Fibroblast of skin of left biceps (primary cell): Measurements from ENCODE around the gene ZNF549.
"Not testable (repeated sequence)": the region's sequence is repeated elsewhere in the genome, so short reads cannot be mapped to it uniquely, and the experiment has no call there.

Experiments used
- DNase-seq, 2 experiments: peaks; one replicate each; pipeline ENCODE4 v3.0.0-alpha.2; 2013; ENCODE audit warnings: low read depth in 2 of 2

ZNF549 gene

DNA sequence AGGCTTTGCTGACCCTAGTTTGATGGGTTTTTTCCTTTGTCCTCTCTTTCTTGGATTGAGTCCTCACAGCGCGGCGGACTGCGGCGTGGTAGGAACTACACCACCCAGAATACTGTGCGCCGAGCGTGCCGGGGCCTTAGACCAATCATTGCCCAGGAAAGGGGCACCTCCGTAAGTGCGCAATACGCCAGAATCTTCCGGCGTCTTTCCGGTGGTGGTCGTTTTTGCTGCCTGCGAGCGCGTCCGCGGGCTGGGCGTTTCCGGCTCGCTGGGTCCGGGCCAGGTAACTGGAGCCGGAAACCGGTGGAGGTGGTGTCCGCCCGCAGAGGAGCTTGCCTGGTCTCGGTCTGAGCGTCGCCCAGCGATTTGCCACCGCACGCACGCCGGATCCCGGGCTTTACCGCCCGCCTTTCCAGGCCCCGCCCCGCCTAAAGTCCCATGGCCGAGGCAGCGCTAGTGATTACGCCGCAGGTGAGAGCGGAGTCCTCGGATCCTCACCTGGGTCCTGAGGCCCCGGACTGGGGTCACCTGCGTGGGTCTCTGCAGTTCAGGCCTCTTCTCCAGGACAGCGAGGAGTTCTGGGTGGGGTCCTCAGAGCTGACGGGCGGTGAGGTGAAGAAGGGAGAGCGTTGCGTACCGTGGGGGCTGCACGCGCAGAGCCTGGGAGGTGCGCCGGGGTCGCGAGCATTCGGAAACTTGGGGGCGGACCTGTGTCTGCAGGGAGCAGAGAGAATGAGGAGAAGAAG lies at the start of gene ZNF549:
Gene ZNF549, plus strand, starts transcription at position 221 of the 746 bp plus-strand sequence. Its CDS starts 218 bp downstream, at position 439.
- peak; percentile 71 to 76 for DNase-seq

DNA sequence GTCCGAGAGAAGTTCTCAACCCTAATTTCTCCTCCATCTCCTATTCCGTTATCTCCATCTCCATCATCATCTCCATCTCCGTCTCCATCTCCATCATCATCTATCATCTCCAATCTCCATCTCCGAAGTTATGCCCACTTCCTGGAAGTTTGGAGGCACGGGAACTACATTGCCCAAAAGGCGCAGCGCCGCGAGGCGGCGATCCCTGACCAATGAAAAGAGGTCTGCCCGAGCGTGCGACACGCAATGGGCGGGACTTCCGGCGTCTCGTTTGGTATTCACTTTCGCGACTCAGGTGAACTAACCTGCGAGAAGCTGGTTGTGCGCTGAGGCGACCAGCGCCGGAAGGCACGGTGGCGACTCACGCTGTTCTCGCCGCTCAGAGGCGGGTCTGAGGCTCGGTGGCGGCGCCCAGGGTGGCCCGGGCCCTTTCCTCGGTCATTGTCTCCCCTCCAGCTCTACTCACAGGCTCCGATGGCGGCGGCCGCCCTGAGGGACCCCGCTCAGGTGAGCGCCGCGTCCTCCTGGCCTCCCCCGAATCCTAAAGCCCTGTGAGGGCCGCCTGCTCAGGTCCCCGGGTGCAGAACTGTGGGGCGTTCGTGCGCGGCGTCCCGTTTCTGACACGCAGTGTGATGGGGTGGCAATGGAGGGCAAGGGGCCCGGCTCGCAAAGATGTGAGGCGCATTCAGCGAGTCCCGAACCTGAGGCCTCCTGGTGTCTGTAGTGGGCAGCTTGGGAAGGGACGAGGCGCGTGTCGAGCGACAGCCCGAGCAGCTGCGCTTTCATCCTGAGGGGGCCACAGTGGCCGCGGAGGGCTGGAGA lies 39.5 kb upstream of the ZNF549 start, which contains the start of gene ZNF419:
Gene ZNF419, plus strand, starts transcription at position 274 of the 822 bp plus-strand sequence. Its CDS starts 201 bp downstream, at position 475.
- DNase-seq = peak; percentile 58 to 59

DNA sequence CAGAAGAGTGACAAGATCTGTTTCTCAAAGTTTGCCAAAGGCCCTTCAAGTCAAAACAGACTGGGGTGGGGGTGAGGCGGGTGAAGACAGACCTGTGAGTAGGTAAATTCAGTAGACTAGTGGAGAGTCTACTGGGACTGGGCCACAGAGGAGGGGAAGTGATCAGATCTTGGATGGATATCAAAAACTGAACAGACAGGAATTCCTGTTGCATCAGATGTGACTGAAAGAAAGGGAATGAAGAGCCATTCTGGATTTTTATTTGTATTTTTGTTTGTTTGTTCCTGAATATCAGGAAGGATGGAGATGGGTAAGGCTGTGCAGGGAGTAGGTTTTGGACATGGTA lies 38.9 kb upstream of the ZNF549 start:
- DNase-seq = not testable (repeated sequence)

DNA sequence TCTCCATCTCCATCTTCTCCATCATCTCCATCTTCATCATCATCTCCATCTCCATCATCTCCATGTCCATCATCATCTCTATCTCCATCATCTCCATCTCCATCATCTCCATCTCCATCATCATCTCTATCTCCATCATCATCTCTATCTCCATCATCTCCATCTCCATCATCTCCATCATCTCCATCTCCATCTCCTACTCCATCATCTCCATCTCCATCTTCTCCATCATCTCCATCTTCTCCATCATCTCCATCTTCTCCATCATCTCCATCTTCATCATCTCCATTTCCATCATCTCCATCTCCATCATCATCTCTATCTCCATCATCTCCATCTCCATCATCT lies 27.9 kb upstream of the ZNF549 start:
- DNase-seq = not testable (repeated sequence)

DNA sequence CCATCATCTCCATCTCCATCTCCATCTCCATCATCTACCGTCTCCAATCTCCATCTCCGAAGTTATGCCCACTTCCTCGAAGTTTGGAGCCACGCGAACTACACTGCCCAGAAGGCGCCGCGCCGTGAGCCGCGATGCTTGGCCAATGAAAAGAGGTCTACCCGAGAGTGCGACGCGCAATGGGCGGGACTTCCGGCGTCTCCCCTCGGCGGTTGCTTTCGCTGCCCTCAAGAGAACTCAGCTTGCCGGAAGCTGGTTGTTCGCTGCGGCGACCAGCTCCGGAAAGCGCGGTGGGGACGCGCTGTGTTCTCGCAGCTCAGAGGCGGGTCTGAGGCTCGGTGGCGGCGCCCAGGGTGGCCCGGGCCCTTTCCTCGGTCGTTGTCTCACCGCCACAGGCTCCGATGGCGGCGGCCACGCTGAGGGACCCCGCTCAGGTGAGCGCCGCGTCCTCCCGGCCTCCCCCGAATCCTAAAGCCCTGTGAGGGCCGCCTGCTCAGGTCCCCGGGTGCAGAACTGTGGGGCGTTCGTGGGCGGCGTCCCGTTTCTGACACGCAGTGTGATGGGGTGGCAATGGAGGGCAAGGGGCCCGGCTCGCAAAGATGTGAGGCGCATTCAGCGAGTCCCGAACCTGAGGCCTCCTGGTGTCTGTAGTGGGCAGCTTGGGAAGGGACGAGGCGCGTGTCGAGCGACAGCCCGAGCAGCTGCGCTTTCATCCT lies 27.3 kb upstream of the ZNF549 start, which contains the start of gene ZNF773:
Gene ZNF773, plus strand, starts transcription at position 259 of the 716 bp plus-strand sequence. Its CDS starts 143 bp downstream, at position 402.
- peak; percentile 83 to 84 for DNase-seq

DNA sequence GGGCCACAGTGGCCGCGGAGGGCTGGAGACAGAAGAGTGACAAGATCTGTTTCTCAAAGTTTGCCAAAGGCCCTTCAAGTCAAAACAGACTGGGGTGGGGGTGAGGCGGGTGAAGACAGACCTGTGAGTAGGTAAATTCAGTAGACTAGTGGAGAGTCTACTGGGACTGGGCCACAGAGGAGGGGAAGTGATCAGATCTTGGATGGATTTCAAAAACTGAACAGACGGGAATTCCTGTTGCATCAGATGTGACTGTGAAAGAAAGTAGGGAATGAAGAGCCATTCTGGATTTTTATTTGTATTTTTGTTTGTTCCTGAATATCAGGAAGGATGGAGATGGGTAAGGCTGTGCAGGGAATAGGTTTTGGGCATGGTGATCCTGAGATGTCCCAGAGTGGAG lies 26.8 kb upstream of the ZNF549 start:
- DNase-seq = peak in 1 of 2 experiments; percentile 21

DNA sequence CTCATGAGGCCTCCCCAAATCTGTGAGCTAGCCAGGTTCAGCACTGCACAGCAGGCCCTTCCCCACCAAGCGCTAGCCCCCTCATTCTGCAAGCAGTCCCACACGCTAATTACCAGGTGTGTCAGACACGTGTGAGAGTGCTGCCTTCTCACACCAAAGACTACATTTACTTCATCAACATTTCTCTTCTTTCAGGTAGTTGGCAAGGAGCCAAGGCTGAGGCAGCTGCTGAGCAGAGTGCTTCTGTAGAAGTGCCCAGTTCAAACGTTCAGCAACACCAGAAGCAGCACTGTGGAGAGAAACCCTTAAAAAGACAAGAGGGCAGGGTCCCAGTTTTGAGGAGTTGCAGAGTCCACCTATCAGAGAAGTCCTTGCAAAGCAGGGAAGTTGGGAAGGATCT lies 21.0 kb upstream of the ZNF549 start:
- DNase-seq = no peak

DNA sequence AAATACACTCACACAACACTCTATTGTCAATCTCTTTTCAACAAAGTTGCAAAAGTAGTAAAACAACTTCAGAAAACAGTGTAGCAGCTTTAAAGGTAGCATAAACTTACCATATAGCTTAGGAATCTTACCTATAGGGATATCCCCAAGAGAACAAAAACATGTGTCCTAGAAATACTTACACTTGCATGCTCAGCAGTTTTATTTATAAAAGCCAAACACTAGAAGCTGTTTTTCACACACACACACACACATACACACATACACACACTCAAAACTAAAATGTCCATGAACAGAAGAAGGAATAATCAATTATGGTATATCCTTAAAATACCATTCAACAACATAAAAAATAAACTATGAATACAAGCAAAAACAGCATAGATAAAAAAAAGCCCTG lies 15.7 kb upstream of the ZNF549 start:
- no peak for DNase-seq

DNA sequence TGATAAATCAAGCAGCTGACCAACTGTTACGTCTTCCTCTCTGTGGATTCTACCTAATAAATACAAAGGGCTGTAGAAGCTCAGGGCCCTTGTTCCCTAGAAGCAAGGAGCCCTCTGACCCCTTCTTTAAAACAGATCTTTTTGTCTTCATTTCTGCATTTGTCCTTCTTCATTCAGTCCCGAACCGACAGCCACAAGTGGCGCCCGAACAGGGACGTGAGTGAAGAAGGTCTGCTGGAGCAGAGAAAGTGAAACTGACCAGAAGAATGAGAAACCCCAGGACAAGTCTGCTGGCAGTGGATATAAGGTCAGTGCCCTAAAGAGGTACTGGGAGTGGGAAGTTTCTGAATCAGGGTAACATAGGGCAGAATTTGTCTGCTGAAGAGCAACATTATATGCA lies 14.3 kb upstream of the ZNF549 start:
- DNase-seq = no peak

DNA sequence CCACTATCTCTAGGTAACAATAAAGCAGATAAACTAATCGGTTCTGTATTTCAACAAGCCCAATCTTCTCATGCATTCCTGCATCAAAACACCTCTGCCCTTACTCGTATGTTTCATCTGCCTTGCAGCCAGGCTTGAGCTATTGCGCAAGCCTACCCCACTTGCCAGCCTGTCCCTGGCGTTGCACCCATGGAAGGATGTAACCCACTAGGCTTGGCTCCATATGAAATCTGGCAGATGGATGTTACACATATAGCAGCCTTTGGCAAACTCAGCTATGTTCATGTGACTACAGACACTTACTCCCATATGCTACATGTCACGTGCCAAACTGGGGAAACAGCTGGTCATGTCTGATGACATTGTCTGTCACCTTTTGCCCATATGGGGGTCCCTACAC lies 11.9 kb upstream of the ZNF549 start:
- no peak for DNase-seq

DNA sequence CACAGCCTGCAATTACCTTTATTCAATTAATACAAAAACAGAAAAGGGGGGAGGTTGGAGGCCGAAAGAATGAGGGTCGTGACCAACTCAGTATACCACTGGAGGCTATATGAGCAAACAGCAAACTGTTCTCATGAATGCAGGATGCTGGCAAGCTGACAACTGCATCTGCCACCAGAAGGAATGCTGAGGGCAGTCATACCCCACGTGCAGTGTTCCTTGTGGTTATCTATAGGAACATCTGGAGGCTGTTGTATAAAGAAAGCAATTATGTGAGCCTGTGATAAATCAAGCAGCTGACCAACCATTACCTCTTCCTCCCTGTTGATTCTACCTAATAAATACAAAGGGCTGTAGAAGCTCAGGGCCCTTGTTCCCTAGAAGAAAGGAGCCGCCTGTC lies 9.1 kb upstream of the ZNF549 start:
- DNase-seq = not testable (repeated sequence)

DNA sequence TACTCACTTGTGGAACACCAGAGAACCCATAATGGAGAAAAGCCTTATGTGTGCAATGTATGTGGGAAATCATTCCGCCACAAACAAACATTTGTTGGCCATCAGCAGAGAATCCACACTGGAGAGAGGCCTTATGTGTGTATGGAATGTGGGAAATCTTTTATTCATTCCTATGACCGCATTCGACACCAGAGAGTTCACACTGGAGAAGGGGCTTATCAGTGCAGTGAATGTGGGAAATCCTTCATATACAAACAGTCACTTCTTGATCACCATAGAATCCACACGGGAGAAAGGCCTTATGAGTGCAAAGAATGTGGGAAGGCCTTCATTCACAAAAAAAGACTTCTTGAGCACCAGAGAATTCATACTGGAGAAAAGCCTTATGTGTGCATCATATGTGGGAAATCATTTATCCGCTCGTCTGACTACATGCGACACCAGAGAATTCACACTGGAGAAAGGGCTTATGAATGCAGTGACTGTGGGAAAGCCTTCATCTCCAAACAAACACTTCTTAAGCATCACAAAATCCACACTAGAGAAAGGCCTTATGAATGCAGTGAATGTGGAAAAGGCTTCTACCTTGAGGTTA lies 10.9 kb downstream of the ZNF549 start:
- no peak for DNase-seq

DNA sequence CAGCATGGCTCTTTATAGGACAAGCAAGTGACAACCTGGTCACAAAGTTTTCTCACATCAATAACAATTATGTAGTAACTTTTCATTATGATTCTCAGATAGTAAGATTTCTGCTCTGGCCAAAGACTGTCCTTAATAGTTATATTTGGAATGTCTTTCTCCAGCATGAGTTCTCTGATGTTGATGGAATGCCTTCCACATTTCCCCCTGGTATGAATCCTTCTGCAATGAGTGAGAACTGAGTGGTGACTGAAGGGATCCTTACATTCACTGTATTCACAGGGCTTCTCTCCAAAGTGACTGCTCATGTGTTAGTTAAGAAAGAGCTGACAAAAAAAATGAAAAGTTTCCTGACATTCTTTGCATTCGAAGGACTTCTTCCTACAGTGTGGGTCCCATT lies 19.4 kb downstream of the ZNF549 start:
- DNase-seq = no peak

DNA sequence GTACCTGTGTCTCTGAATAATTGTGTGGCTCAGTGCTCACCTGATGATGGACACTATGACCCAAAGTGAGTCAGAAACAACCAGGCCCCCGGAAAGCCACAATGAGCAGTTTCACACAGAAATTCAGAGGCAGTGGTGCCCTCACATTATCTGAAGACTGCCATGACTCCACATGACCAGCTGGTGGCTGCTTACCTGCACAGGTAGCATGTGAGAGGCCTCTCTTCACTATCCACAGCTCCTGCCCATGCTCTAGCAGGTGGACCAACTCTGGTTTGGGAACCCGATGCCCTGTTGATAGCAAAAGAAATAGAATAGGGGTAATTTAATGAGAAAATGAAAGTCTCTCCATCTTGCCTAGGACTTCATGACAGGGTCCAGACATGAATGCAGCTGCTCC lies 25.3 kb downstream of the ZNF549 start:
- no peak for DNase-seq

DNA sequence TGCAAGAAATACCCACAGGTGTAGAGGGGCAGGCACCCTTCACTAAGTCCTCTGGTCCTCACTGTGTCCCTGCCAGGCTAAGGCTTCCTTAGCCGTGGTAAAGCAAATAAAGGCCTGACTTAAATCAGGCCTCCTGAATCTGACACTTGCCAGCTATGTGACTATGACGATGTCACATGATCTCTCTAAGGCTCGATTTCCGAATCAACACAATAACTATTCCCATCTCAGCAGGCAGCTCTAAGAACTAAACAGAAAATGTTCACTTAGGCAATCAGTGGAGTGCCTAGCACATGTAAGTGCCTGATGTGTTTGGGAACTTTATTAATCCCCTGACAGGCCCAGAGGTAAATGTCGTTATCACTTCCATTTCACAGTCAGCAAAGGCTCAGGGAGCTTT lies 30.5 kb downstream of the ZNF549 start:
- no peak for DNase-seq

DNA sequence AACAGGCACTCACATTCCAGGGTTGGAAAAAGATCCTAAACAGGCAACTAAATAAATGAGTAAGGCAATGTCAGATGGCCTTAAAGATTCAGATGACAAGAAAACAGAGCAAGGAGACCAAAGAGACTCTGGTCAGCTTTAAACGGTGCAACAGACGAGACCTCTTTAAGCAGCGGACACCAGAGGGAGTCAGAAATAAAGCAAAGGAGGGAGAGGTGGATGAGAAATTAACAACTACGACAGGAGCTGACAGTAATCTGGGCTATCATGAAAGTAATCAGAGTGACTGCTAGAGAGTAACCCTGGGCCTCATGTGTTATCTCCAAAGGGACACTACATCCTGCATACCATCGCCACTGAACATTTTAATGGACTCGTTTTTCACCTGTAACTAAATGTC lies 31.4 kb downstream of the ZNF549 start:
- DNase-seq = no peak

DNA sequence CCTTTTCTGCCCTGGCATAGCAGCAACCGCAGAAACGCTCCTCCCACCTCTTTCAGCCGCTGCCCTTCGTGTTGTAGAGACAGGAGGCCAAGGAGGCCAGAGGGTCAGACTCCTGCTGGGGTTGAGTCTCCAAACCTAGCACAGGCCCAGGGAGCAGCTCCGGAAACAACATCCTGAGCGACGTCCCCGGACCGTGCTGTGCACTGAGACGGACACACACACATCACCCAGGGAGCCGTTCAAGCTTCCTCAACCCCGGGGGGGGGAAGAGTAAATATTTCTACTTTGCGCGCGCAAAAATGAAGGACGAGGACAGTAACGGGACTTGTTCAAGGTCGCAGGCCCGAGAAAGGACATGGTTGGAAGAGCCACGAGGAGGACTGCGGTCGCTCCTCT lies 31.9 kb downstream of the ZNF549 start:
- DNase-seq = no peak

DNA sequence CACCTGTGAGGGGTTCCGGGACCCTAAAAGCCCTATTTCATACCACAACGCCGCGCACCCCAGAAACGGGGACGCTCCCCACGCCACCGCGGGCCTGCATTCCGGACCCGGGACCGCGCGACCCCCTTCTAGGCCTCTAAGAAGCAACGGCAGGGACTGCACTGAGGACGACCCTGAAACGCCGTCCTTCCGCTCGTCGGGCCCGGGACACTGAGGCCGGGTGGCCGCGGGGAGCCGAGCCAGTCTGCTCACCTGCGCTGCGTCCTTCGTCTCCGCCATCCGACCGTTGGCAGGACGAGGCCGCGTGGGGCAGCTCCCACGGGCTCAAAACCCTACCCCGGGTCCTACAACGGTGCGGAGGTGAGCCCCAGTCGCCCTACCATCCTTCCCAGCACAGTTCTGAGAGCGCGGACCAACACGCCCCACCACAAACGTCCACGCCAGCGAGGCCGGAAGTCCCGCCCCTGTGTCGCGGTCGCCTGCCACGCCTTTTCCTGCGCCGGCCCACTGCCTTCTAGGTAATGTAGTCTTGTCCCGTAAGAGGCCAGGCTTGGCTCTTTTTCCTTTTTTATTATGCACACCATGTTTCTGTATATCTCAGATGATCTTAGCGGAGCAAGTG lies 32.4 kb downstream of the ZNF549 start, which contains the start of gene ZNF550:
Gene ZNF550, minus strand, starts transcription at position 460 of the 622 bp plus-strand sequence. Its CDS starts 181 bp downstream, at position 279.
- peak; percentile 45 to 47 for DNase-seq

DNA sequence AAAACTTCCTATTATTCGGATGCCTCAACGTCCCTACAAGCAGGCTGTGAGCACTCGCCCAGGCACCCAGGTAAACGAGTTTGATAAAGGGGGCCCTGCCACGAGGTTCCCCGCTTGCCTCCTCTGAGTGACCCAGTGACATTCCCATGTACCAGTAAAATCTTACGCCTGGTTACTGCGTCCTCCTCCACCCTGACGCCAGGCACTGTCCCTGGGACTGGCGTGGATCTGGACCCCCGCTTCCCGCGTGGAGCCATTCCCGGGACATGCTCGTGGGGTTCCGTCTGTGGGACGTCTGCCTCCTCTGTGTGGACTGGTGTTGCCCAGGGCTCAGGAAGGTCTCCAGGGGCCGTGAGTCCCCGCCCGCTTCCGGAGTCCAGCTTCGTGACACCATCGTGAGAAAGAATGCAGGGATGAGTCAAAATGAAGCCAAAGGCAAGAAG lies 32.9 kb downstream of the ZNF549 start:
- DNase-seq = peak in 1 of 2 experiments; percentile 8

DNA sequence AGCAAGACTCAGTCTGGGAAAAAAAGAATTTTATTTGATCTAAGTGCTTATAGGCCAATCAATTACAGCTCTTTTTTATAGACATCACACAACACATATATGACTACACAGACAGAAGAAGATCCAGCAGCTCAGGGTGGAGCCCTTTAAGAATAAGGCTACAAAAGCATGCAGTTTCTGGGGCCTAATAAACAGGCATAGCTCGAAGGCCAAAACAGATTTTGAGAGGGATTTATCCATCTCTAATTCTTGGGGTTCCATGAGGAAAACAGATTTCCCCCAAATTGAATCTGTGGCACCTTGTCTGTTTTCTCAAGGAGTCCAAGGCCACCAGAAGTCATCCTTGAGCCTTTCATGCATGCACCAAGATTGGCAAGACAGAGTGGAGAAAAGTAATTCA lies 36.4 kb downstream of the ZNF549 start:
- DNase-seq = no peak
